IgD-negative memory B cell (primary cell): Measurements from ENCODE around the gene DPP10. TPM values are rescaled to one million over a fixed set of nuclear protein-coding genes. Genes with fewer than 3 reads are reported as not detected.

Experiments
- H3K27ac Mint-ChIP-seq, 3 donors: one replicate each; pipeline ENCODE4 v1.8.0; 2020 to 2022; ENCODE audit warnings: mild to moderate bottlenecking in 3 of 3, mixed read lengths in 3 of 3, moderate library complexity in 1 of 3
- H3K27me3 Mint-ChIP-seq: one replicate; pipeline ENCODE4 v1.8.0; 2021; ENCODE audit warnings: mixed read lengths
- H3K36me3 Mint-ChIP-seq: one replicate; pipeline ENCODE4 v1.8.0; 2020; ENCODE audit warnings: mild to moderate bottlenecking, mixed read lengths
- H3K4me1 Mint-ChIP-seq, 3 donors: one replicate each; pipeline ENCODE4 v1.8.0; 2020 to 2022; ENCODE audit warnings: mixed read lengths in 3 of 3, mild to moderate bottlenecking in 1 of 3
- H3K4me3 Mint-ChIP-seq, 4 donors: one replicate each; pipeline ENCODE4 v1.8.0; 2020 to 2022; ENCODE audit warnings: mild to moderate bottlenecking in 4 of 4, mixed read lengths in 4 of 4, moderate library complexity in 3 of 4
- H3K9me3 Mint-ChIP-seq, 3 donors: one replicate each; pipeline ENCODE4 v1.8.0; 2020 to 2021; ENCODE audit warnings: mixed read lengths in 3 of 3, mild to moderate bottlenecking in 1 of 3
- polyA plus RNA-seq: library from polyadenylated mRNA; unstranded; fragments of 300-500 nt; fragmentation: Illumina TruSeq; gene quantifications from one replicate; pipeline ENCODE4 v1.2.3, GENCODE V29; 2021

Gene DPP10
- polyA plus RNA-seq, 1 donor from 2014 or later: not detected

DNA sequence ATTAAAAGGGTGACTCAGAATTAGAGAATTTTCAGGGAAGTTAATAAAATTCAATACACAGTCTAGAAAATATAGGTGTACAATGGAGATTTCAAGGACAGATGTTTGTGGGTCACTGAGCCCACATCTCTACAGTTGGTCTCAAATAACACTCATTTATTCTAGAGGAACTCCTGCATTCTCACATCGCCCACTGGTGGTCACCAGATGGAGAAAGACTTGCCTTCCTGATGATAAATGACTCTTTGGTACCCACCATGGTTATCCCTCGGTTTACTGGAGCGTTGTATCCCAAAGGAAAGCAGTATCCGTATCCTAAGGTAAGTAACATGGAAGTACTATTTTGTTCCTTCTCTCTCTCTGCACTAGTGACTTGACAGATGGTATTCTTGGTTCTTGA is 1297.1 kb downstream of the DPP10 start:
- H3K36me3 Mint-ChIP-seq: no peaks in the 10 kb centered on the region
- no peaks in the 10 kb centered on the region for H3K4me1 Mint-ChIP-seq
- H3K27me3 Mint-ChIP-seq: no peaks in the 10 kb centered on the region
- no peak overlapping the region for H3K27ac Mint-ChIP-seq
- H3K4me3 Mint-ChIP-seq: no peak overlapping the region
- peaks cover 2 to 10% (median 3%) of the 10 kb centered on the region in 3 donors for H3K9me3 Mint-ChIP-seq

DNA sequence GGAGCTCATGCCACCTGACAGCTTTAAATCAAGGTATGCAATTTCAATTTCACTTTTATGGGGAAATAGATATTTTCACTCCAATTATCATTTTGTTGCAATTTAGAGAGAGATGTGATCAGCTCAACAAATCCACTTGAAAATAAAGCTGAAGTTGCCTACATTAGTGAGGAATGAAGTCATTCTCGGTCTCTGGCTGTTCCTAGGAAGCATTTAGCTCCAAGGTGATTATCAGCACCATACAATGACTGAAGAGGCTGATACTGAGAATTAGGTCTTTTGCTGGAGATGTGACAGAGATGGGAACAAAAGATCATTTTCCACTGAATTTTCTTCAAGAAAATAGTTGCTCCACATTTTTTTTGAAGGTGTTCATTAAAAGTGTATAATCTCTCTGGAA is 1303.7 kb downstream of the DPP10 start:
- Mint-ChIP-seq H3K27me3 (no peaks in the 10 kb centered on the region), H3K27ac (no peak overlapping the region), H3K9me3 (peaks cover 4 to 10% (median 5%) of the 10 kb centered on the region in 3 donors), H3K36me3 (no peaks in the 10 kb centered on the region), H3K4me3 (no peak overlapping the region), H3K4me1 (no peaks in the 10 kb centered on the region)

- no peak overlapping the region for H3K4me3 Mint-ChIP-seq
- no peaks in the 10 kb centered on the region for H3K36me3 Mint-ChIP-seq
- no peak overlapping the region for H3K27ac Mint-ChIP-seq
- no peaks in the 10 kb centered on the region for H3K4me1 Mint-ChIP-seq
- H3K27me3 Mint-ChIP-seq: no peaks in the 10 kb centered on the region
- H3K9me3 Mint-ChIP-seq: peaks cover 0 to 3% (median 0%) of the 10 kb centered on the region in 3 donors
Observed at GRCh38 chr2:115757286-115757685, 1314.8 kb downstream of the DPP10 start.

DNA sequence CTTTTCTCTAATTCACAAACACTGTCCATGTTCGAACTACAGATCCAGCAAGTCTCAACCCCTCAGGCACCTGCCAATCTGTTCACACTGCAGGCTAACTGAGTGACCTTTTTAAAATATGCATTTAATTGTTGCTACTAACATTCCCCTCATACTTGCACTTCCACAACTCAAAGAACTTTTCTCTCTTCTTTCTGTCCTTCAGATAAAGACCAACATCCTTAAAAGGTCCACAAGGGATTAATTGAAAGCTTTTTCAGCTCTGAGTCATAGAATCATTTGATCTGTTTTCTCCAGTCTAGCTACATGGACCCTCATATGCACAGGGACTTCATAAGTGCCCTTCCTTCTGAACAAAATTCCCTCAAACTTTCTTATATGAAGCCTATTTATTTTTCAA is 1321.2 kb downstream of the DPP10 start:
- H3K4me1 Mint-ChIP-seq: no peaks in the 10 kb centered on the region
- H3K4me3 Mint-ChIP-seq: no peak overlapping the region
- H3K9me3 Mint-ChIP-seq: peaks cover 0 to 3% (median 2%) of the 10 kb centered on the region in 3 donors
- H3K27ac Mint-ChIP-seq: no peak overlapping the region
- no peaks in the 10 kb centered on the region for H3K27me3 Mint-ChIP-seq
- H3K36me3 Mint-ChIP-seq: no peaks in the 10 kb centered on the region

DNA sequence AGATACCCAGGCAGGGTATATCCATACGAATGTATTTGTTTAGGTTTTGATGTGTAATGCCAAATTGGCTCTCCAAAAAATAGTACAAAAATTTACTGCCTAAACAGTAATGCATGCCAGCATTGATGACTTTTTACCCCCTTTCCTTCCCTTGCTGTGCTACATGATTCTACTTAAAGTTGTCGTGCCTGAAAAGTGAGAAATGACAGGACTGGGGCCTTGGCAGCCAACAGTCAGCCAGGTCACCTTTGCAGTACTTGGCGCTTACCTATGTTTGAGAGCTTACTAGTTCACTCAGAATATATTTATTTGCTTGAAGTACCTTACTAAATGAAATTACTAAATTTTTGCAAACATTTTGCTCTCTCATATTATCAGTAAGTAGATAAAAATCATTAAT is 1329.1 kb downstream of the DPP10 start:
- Mint-ChIP-seq H3K4me1 (no peaks in the 10 kb centered on the region), H3K9me3 (peaks cover 0 to 3% (median 0%) of the 10 kb centered on the region in 3 donors), H3K27ac (no peak overlapping the region), H3K27me3 (no peaks in the 10 kb centered on the region), H3K36me3 (no peaks in the 10 kb centered on the region), H3K4me3 (no peak overlapping the region)

GRCh38 chr2:115774361-115774760 is 1331.9 kb downstream of the DPP10 start:
- no peaks in the 10 kb centered on the region for H3K36me3 Mint-ChIP-seq

DNA sequence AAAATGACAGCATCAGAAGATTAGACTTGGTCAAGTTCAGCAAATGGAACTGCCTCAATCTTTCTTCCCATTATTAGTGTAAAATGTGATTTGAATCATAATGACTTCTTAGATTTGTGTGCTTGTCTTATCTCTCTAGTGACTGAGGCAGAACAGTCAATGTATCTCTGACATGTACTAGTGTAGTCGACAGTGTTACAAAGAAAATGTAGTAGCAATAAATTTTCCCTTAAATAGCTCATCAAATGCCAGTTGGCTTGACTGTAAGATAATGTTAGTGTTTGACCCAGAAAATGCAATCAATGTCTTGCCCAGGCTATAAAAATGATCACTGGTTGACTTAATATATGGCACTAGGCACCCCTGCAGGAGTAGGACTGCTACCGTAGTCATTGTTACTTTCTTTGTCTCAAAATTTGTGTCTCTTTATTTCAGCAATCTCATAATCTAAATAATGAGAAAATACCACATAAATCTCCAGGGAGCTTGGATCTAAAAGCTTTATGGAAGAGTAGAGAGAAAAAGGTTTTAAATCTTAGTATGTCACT is 1336.7 kb downstream of the DPP10 start:
- Mint-ChIP-seq H3K36me3 (no peaks in the 10 kb centered on the region), H3K27me3 (no peaks in the 10 kb centered on the region), H3K4me3 (no peak overlapping the region), H3K27ac (no peak overlapping the region), H3K4me1 (no peaks in the 10 kb centered on the region), H3K9me3 (peaks cover 0 to 8% (median 2%) of the 10 kb centered on the region in 3 donors)

More at GRCh38 chr2:115774361-115774760, 1331.9 kb downstream of the DPP10 start:
- Mint-ChIP-seq H3K9me3 (peaks cover 0 to 3% (median 1%) of the 10 kb centered on the region in 3 donors), H3K27ac (no peak overlapping the region), H3K4me3 (no peak overlapping the region), H3K4me1 (no peaks in the 10 kb centered on the region), H3K27me3 (no peaks in the 10 kb centered on the region)

- Mint-ChIP-seq H3K27me3 (no peaks in the 10 kb centered on the region), H3K4me1 (no peaks in the 10 kb centered on the region)
Observed at GRCh38 chr2:115782286-115782685, 1339.8 kb downstream of the DPP10 start.

GRCh38 chr2:115796078-115796477 is 1353.6 kb downstream of the DPP10 start:
- Mint-ChIP-seq H3K4me3 (no peak overlapping the region), H3K9me3 (peaks cover 0 to 4% (median 3%) of the 10 kb centered on the region in 3 donors), H3K27me3 (no peaks in the 10 kb centered on the region), H3K4me1 (no peaks in the 10 kb centered on the region), H3K36me3 (no peaks in the 10 kb centered on the region), H3K27ac (no peak overlapping the region)

More at GRCh38 chr2:115782286-115782685, 1339.8 kb downstream of the DPP10 start:
- no peak overlapping the region for H3K27ac Mint-ChIP-seq
- no peaks in the 10 kb centered on the region for H3K36me3 Mint-ChIP-seq
- H3K4me3 Mint-ChIP-seq: no peak overlapping the region
- H3K9me3 Mint-ChIP-seq: peaks cover 0 to 8% (median 2%) of the 10 kb centered on the region in 3 donors

- no peak overlapping the region for H3K4me3 Mint-ChIP-seq
- no peaks in the 10 kb centered on the region for H3K36me3 Mint-ChIP-seq
- H3K4me1 Mint-ChIP-seq: no peaks in the 10 kb centered on the region
- H3K27ac Mint-ChIP-seq: no peak overlapping the region
- peaks cover 2 to 5% (median 4%) of the 10 kb centered on the region in 3 donors for H3K9me3 Mint-ChIP-seq
- H3K27me3 Mint-ChIP-seq: no peaks in the 10 kb centered on the region
Observed at GRCh38 chr2:115807276-115807675, 1364.8 kb downstream of the DPP10 start.

DNA sequence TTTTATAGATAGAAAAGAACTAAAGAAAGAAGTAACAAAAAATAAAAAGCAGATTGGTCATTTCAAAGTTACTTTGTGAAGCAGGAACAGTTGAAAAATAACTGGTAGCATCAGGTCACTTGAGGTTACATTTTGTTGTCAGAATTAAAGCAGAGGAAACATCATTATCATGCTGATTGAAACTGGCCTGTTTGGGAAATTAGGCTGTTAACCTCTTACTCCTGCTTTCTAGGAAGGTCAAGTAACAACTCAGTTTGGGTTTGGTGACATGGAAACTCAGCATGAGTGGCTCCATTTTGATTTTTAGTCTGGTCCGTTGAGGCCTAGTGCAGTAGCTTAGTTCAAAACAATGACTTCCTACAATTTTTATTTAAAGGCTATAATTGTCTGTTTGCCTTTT is 1383.5 kb downstream of the DPP10 start:
- Mint-ChIP-seq H3K4me1 (peaks cover 0 to 2% (median 0%) of the 10 kb centered on the region in 3 donors), H3K4me3 (no peak overlapping the region), H3K36me3 (no peaks in the 10 kb centered on the region), H3K27me3 (no peaks in the 10 kb centered on the region), H3K27ac (no peak overlapping the region), H3K9me3 (no peaks in the 10 kb centered on the region)

- Mint-ChIP-seq H3K27me3 (no peaks in the 10 kb centered on the region), H3K36me3 (peaks cover 2% of the 10 kb centered on the region), H3K4me1 (peaks cover 0 to 2% (median 0%) of the 10 kb centered on the region in 3 donors), H3K9me3 (peaks cover 0 to 3% (median 3%) of the 10 kb centered on the region in 3 donors), H3K27ac (no peak overlapping the region), H3K4me3 (no peak overlapping the region)
Observed at GRCh38 chr2:115833196-115833595, 1390.8 kb downstream of the DPP10 start.

DNA sequence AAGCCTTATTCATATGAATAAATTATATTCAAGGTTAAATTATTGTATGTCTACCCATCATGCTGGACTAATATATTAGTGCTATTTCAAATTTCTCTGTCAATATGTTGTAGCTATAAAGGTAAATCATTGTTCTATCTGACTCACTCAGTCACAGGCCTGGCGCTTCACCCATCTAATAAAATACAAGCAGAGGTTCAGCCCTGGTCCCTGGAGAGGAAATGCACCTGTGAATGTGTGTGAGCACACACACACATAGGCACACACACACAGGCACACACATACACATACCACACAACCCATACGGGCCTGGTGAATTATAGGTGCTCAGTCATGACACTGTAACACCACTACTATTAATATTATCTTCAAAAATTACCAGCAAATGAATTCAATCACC is 1396.1 kb downstream of the DPP10 start:
- H3K27me3 Mint-ChIP-seq: no peaks in the 10 kb centered on the region
- peaks cover 0 to 3% (median 1%) of the 10 kb centered on the region in 3 donors for H3K9me3 Mint-ChIP-seq
- H3K4me3 Mint-ChIP-seq: no peak overlapping the region
- no peaks in the 10 kb centered on the region for H3K36me3 Mint-ChIP-seq
- H3K27ac Mint-ChIP-seq: no peak overlapping the region
- no peaks in the 10 kb centered on the region for H3K4me1 Mint-ChIP-seq

GRCh38 chr2:115842306-115842705 is 1399.9 kb downstream of the DPP10 start:
- no peaks in the 10 kb centered on the region for H3K27me3 Mint-ChIP-seq

DNA sequence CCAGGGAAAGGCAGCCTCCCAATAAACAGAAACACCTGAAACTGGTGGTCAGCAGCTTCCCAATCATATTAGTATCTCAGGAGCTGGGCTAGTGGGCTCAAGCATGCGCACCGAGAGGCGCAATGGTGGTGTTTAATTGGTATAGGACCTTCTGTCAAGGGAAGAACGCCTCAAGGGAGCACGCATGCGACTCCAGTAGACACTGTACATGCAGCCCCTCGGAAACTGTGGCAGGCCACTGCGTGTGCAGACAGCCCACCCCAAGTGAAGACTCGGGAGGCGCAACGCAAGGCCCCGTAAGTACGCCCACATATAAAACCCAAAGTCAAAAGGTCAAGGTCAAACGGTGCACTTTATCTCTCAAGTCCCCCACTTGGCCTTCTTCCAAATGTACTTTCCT is 1405.8 kb downstream of the DPP10 start:
- Mint-ChIP-seq H3K27me3 (no peaks in the 10 kb centered on the region), H3K27ac (no peak overlapping the region), H3K4me3 (no peak overlapping the region)

More at GRCh38 chr2:115842306-115842705, 1399.9 kb downstream of the DPP10 start:
- no peaks in the 10 kb centered on the region for H3K36me3 Mint-ChIP-seq
- no peak overlapping the region for H3K4me3 Mint-ChIP-seq
- no peak overlapping the region for H3K27ac Mint-ChIP-seq
- H3K4me1 Mint-ChIP-seq: no peaks in the 10 kb centered on the region
- peaks cover 2 to 14% (median 4%) of the 10 kb centered on the region in 3 donors for H3K9me3 Mint-ChIP-seq

DNA sequence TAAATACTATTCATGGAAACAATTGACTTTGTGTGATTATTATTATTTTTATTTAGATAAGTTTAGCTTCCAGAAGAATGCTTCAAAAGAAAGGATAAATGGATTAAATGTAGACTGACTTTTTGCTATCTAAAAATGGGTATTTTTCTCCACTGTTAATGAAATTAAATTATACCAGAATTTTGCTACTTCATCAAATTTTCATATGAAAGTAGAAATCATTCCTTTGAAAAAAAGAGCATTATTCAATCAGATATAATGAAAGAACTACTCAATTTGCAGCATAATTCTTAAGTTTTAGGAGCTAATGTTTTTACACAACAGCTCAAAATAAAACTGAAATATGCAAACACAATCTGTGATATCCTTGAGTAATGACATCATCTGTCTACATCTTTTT is 1424.6 kb downstream of the DPP10 start:
- no peak overlapping the region for H3K4me3 Mint-ChIP-seq
- H3K4me1 Mint-ChIP-seq: no peaks in the 10 kb centered on the region
- H3K9me3 Mint-ChIP-seq: peaks cover 0 to 8% (median 2%) of the 10 kb centered on the region in 3 donors
- H3K27ac Mint-ChIP-seq: no peak overlapping the region
- H3K36me3 Mint-ChIP-seq: no peaks in the 10 kb centered on the region
- H3K27me3 Mint-ChIP-seq: no peaks in the 10 kb centered on the region

More for the DNA sequence above, 1405.8 kb downstream of the DPP10 start:
- H3K36me3 Mint-ChIP-seq: no peaks in the 10 kb centered on the region
- no peaks in the 10 kb centered on the region for H3K4me1 Mint-ChIP-seq
- H3K9me3 Mint-ChIP-seq: peaks cover 2 to 16% (median 6%) of the 10 kb centered on the region in 3 donors
